ENCODE results near the gene SLC18A2. TPM values are rescaled to one million over a fixed set of nuclear protein-coding genes. Genes with fewer than 3 reads are reported as not detected.

The SLC18A2 gene
- total and polyA plus RNA-seq, 2 of the 8 experiments (the other 6 are each of a cell fraction or from before 2014, with no cell fraction given): 6.5 to 7.0 TPM

DNA sequence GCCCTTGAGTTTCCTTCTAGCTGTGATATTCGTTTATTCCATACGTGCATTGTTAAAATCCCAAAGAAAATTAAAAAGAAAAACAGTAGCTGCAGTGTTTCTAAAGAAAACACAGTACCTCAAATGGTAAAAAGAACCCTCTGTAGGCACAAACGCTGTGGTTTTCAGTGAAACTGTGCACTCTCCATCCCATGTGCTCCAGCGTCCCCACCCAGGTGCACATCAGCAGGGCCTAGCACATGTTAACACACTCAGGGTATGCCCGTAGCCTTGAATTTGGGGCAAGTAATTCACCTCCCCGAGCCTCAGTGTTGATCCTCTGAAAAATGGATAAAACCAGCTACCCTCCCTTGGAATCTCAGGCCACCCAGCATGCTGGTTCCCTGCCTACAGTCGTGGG, 9.5 kb downstream of the SLC18A2 start (continued):
- TF ChIP-seq, protein P1, sequence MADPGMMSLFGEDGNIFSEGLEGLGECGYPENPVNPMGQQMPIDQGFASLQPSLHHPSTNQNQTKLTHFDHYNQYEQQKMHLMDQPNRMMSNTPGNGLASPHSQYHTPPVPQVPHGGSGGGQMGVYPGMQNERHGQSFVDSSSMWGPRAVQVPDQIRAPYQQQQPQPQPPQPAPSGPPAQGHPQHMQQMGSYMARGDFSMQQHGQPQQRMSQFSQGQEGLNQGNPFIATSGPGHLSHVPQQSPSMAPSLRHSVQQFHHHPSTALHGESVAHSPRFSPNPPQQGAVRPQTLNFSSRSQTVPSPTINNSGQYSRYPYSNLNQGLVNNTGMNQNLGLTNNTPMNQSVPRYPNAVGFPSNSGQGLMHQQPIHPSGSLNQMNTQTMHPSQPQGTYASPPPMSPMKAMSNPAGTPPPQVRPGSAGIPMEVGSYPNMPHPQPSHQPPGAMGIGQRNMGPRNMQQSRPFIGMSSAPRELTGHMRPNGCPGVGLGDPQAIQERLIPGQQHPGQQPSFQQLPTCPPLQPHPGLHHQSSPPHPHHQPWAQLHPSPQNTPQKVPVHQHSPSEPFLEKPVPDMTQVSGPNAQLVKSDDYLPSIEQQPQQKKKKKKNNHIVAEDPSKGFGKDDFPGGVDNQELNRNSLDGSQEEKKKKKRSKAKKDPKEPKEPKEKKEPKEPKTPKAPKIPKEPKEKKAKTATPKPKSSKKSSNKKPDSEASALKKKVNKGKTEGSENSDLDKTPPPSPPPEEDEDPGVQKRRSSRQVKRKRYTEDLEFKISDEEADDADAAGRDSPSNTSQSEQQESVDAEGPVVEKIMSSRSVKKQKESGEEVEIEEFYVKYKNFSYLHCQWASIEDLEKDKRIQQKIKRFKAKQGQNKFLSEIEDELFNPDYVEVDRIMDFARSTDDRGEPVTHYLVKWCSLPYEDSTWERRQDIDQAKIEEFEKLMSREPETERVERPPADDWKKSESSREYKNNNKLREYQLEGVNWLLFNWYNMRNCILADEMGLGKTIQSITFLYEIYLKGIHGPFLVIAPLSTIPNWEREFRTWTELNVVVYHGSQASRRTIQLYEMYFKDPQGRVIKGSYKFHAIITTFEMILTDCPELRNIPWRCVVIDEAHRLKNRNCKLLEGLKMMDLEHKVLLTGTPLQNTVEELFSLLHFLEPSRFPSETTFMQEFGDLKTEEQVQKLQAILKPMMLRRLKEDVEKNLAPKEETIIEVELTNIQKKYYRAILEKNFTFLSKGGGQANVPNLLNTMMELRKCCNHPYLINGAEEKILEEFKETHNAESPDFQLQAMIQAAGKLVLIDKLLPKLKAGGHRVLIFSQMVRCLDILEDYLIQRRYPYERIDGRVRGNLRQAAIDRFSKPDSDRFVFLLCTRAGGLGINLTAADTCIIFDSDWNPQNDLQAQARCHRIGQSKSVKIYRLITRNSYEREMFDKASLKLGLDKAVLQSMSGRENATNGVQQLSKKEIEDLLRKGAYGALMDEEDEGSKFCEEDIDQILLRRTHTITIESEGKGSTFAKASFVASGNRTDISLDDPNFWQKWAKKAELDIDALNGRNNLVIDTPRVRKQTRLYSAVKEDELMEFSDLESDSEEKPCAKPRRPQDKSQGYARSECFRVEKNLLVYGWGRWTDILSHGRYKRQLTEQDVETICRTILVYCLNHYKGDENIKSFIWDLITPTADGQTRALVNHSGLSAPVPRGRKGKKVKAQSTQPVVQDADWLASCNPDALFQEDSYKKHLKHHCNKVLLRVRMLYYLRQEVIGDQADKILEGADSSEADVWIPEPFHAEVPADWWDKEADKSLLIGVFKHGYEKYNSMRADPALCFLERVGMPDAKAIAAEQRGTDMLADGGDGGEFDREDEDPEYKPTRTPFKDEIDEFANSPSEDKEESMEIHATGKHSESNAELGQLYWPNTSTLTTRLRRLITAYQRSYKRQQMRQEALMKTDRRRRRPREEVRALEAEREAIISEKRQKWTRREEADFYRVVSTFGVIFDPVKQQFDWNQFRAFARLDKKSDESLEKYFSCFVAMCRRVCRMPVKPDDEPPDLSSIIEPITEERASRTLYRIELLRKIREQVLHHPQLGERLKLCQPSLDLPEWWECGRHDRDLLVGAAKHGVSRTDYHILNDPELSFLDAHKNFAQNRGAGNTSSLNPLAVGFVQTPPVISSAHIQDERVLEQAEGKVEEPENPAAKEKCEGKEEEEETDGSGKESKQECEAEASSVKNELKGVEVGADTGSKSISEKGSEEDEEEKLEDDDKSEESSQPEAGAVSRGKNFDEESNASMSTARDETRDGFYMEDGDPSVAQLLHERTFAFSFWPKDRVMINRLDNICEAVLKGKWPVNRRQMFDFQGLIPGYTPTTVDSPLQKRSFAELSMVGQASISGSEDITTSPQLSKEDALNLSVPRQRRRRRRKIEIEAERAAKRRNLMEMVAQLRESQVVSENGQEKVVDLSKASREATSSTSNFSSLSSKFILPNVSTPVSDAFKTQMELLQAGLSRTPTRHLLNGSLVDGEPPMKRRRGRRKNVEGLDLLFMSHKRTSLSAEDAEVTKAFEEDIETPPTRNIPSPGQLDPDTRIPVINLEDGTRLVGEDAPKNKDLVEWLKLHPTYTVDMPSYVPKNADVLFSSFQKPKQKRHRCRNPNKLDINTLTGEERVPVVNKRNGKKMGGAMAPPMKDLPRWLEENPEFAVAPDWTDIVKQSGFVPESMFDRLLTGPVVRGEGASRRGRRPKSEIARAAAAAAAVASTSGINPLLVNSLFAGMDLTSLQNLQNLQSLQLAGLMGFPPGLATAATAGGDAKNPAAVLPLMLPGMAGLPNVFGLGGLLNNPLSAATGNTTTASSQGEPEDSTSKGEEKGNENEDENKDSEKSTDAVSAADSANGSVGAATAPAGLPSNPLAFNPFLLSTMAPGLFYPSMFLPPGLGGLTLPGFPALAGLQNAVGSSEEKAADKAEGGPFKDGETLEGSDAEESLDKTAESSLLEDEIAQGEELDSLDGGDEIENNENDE (IDR thresholded peaks at IDR 0.05; ENCODE audit: insufficient replicate concordance, low read length): no peak
